HepG2 (cell line): ENCODE results near the gene COMMD2. TPM values are rescaled to one million over a fixed set of nuclear protein-coding genes. Genes with fewer than 3 reads are reported as not detected.

Experiments used
- ATAC-seq: fragments of 200-7000 bp; cut with Tn5 transposase; 3 replicates; pipeline ENCODE4 v1.9.1; 2020; ENCODE audit warnings: mild to moderate bottlenecking, moderate library complexity
- BruUV-seq: library from RNA; stranded (reverse); fragments of 400-500 nt; replicated peaks from 2 replicates; lab custom pipeline; 2021; lab: Mats Ljungman, UMichigan
- CTCF ChIA-PET: fragments of 300-600 bp; formaldehyde crosslinking; extraction: SDS; loops from one replicate; lab custom pipeline; 2021; ENCODE audit warnings: low total read pairs, inconsistent platforms, low intra/inter-chr PET ratio; lab: Yijun Ruan, JAX
- POLR2A ChIA-PET: fragments of 350-600 bp; sonication (Branson Sonifier 250); formaldehyde crosslinking; loops from one replicate; lab custom pipeline; 2020; ENCODE audit warnings: antibody characterized with exemption, inconsistent platforms; lab: Yijun Ruan, JAX
- DNase-seq: peaks from one replicate; pipeline ENCODE4 v3.0.0-alpha.2; 2015; ENCODE audit warnings: low spot score
- FAIRE-seq: peaks from 3 replicates; lab custom pipeline; 2011; peaks lifted over from hg19 to GRCh38; lab: Jason Lieb, UNC
- H2AFZ ChIP-seq: one replicate; pipeline ENCODE4 v1.6.1; 2011; ENCODE audit warnings: low read length, inconsistent platforms
- H3K27ac ChIP-seq: fragments of 300-600 bp; 3 replicates; pipeline ENCODE4 v1.8.0; 2011; ENCODE audit warnings: mixed run types, mild to moderate bottlenecking, mixed read lengths, low read length, inconsistent platforms; ENCODE audit not compliant: insufficient read depth; ENCODE audit errors: extremely low read length
- H3K27me3 ChIP-seq, 2 experiments: fragments of 200-600 bp in 1 of 2; 2 replicates in 1 of 2; 3 replicates in 1 of 2; pipeline versions ENCODE4 v1.6.0 to v1.8.0; 2011; ENCODE audit warnings: low read length in 2 of 2, mild to moderate bottlenecking in 2 of 2, moderate library complexity in 2 of 2, inconsistent platforms in 1 of 2; ENCODE audit not compliant: insufficient read depth in 2 of 2, control insufficient read depth in 1 of 2
- H3K36me3 ChIP-seq, 2 experiments: fragments of 200-600 bp in 1 of 2; replicated peaks in 1 of 2; 2 replicates in 1 of 2; 3 replicates in 1 of 2; pipeline versions ENCODE4 v1.5.1 to v1.8.0; 2011; ENCODE audit warnings: low read length in 2 of 2, inconsistent platforms in 1 of 2; ENCODE audit not compliant: insufficient read depth in 2 of 2, control insufficient read depth in 1 of 2
- H3K4me1 ChIP-seq: 2 replicates; pipeline ENCODE4 v1.5.1; 2012; ENCODE audit warnings: low read length, inconsistent platforms; ENCODE audit not compliant: insufficient read depth
- H3K4me2 ChIP-seq: 2 replicates; pipeline ENCODE4 v1.6.0; 2011; ENCODE audit warnings: low read depth, low read length, inconsistent platforms
- H3K4me3 ChIP-seq, 3 experiments: fragments of 200-600 bp in 1 of 3; sonication (generic), shearing (Covaris generic) in 1 of 3; replicated peaks in 1 of 3; 2 replicates each; pipeline ENCODE4 v1.5.1; 2011 to 2016; ENCODE audit warnings: low read length in 3 of 3, inconsistent platforms in 2 of 3, low read depth in 2 of 3, mild to moderate bottlenecking in 2 of 3, control low read depth in 1 of 3, mixed read lengths in 1 of 3; ENCODE audit not compliant: insufficient read depth in 1 of 3
- H3K79me2 ChIP-seq: one replicate; pipeline ENCODE4 v1.6.1; 2011; ENCODE audit warnings: low read length, inconsistent platforms; ENCODE audit not compliant: insufficient read depth
- H3K9ac ChIP-seq: 2 replicates; pipeline ENCODE4 v1.6.0; 2011; ENCODE audit warnings: mild to moderate bottlenecking, low read depth, low read length, inconsistent platforms; ENCODE audit not compliant: insufficient read depth
- H3K9me3 ChIP-seq: 2 replicates; pipeline ENCODE4 v1.5.1; 2012; ENCODE audit warnings: mild to moderate bottlenecking, low read length
- H4K20me1 ChIP-seq: 2 replicates; pipeline ENCODE4 v1.6.0; 2011; ENCODE audit warnings: inconsistent platforms, mild to moderate bottlenecking, low read length, moderate library complexity; ENCODE audit not compliant: insufficient read depth
- CSRNP2 ChIP-seq: sonication (generic); formaldehyde crosslinking; conservative IDR thresholded peaks from 2 replicates; pipeline ENCODE4 v1.8.0; 2022; ENCODE audit warnings: low read depth, missing genetic modification reagents
- GFI1 ChIP-seq: sonication (generic); formaldehyde crosslinking; IDR thresholded peaks from 2 replicates; pipeline ENCODE4 v1.5.0; 2020; ENCODE audit warnings: missing genetic modification reagents, mild to moderate bottlenecking, borderline replicate concordance
- HCFC1 ChIP-seq: fragments of 150-350 bp; IDR thresholded peaks from 2 replicates; pipeline ENCODE4 v1.6.1; 2014; ENCODE audit warnings: low read depth, low read length
- HMGXB4 ChIP-seq, 2 experiments: sonication (generic) in 1 of 2; formaldehyde crosslinking in 1 of 2; IDR thresholded peaks; 2 replicates each; pipeline versions ENCODE4 v1.4.0 to v1.6.1; 2018 to 2020; ENCODE audit warnings: missing genetic modification reagents in 2 of 2, borderline replicate concordance in 1 of 2, low read depth in 1 of 2, mild to moderate bottlenecking in 1 of 2, missing biosample characterization in 1 of 2
- HNRNPUL1 ChIP-seq: fragments of 200-400 bp; formaldehyde crosslinking; IDR thresholded peaks from 2 replicates; pipeline ENCODE4 v1.6.1; 2017; ENCODE audit warnings: low read depth, mild to moderate bottlenecking, low read length, moderate library complexity
- KDM2A ChIP-seq: sonication (generic); formaldehyde crosslinking; IDR thresholded peaks from 2 replicates; pipeline ENCODE4 v1.4.0; 2020; ENCODE audit warnings: low read depth, missing genetic modification reagents, borderline replicate concordance
- MXD1 ChIP-seq: sonication (generic); formaldehyde crosslinking; IDR thresholded peaks from 2 replicates; pipeline ENCODE4 v1.4.0; 2020; ENCODE audit warnings: mild to moderate bottlenecking, missing genetic modification reagents
- PLRG1 ChIP-seq: fragments of 450-650 bp; conservative IDR thresholded peaks from 2 replicates; pipeline ENCODE4 v1.6.1; 2016
- PRMT3 ChIP-seq: sonication (generic); formaldehyde crosslinking; IDR thresholded peaks from 2 replicates; pipeline ENCODE4 v1.8.1; 2022; ENCODE audit warnings: low read depth, mild to moderate bottlenecking, moderate library complexity, missing genetic modification reagents, borderline replicate concordance
- TAF1 ChIP-seq: sonication (generic); formaldehyde crosslinking; IDR thresholded peaks from 2 replicates; pipeline ENCODE4 v1.4.0; 2020; ENCODE audit warnings: missing genetic modification reagents
- ZBTB8A ChIP-seq: sonication (generic); formaldehyde crosslinking; IDR thresholded peaks from 2 replicates; pipeline ENCODE4 v1.4.0; 2020; ENCODE audit warnings: mild to moderate bottlenecking, low read depth, missing genetic modification reagents, borderline replicate concordance
- ZNF441 ChIP-seq: sonication (generic); formaldehyde crosslinking; IDR thresholded peaks from 2 replicates; pipeline ENCODE4 v1.7.0; 2021; ENCODE audit warnings: missing genetic modification reagents, borderline replicate concordance
- ZNF703 ChIP-seq: sonication (generic); formaldehyde crosslinking; IDR thresholded peaks from 2 replicates; pipeline ENCODE4 v1.5.1; 2020; ENCODE audit warnings: missing genetic modification reagents, mild to moderate bottlenecking, moderate library complexity, borderline replicate concordance
- ZNF781 ChIP-seq: sonication (generic); formaldehyde crosslinking; IDR thresholded peaks from 2 replicates; pipeline ENCODE4 v1.5.1; 2020; ENCODE audit warnings: borderline replicate concordance, mild to moderate bottlenecking, missing genetic modification reagents; ENCODE audit errors: not compliant biosample characterization
- ZSCAN25 ChIP-seq: sonication (generic); formaldehyde crosslinking; IDR thresholded peaks from 2 replicates; pipeline ENCODE4 v1.8.0; 2022; ENCODE audit warnings: mild to moderate bottlenecking, missing genetic modification reagents
- WGBS: methylation state at CpG from one replicate; pipeline ENCODE4 v1.1.6; 2017; ENCODE audit warnings: low lambda C conversion rate; 5-methylcytosine and 5-hydroxymethylcytosine counted together
- in situ Hi-C: cut with HindIII; loops from 2 replicates; pipeline ENCODE4 v1.10.0; 2017; ENCODE audit warnings: low pct_unique_long_range_greater_than_20kb; ENCODE audit not compliant: extremely low pct_ligation_motif_present
- intact Hi-C: fragments of 100-400 bp; cut with micrococcal nuclease; formaldehyde crosslinking; loops from one replicate; pipeline ENCODE4 v1.10.0; 2022; ENCODE audit not compliant: unreplicated experiment
- polyA plus RNA-seq, 8 experiments: library from polyadenylated mRNA; depleted of rRNA in 3 of 8; stranded (reverse) in 7 of 8; unstranded in 1 of 8; fragments of >200 nt; fragmentation: Illumina TruSeq in 4 of 8; extraction: Trizol in 4 of 8; gene quantifications; 2 replicates each; pipeline versions ENCODE4 v1.2.1 to v1.2.3, GENCODE V29; 2011 to 2016; ENCODE audit warnings: low read depth in 4 of 8, missing spikeins in 1 of 8, mixed read lengths in 1 of 8; ENCODE audit not compliant: insufficient read depth in 1 of 8
- total RNA-seq, 5 experiments: library from RNA; depleted of rRNA; stranded (reverse); fragments of >200 nt; fragmentation: Illumina TruSeq; extraction: Trizol; gene quantifications; 2 replicates each; pipeline ENCODE4 v1.2.3, GENCODE V29; 2016; ENCODE audit warnings: low read depth in 1 of 5

Gene COMMD2
- total and polyA plus RNA-seq, 2 of the 13 experiments (the other 11 are each of a cell fraction or from before 2014, with no cell fraction given) = 33.0 to 57.6 TPM

DNA sequence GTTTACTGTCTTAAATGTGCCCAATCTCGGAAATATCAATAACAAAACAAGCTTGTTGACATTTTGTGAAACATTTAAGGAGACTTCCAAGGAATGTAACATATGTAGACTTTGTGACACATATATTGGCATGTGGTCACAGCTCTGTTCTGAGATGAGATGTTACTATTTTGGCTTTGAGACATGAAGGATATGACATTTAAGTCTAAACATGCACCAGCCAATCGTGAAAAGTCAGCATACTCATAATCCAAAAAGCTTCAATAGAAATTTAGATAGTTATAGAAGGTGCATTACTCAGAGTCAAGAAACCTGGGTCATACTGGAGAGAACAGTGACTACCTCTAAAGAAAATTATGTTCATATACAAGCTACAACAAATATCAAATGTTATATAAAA, 13.4 kb downstream of the COMMD2 start:
- ChIA-PET POLR2A (no interaction called here), CTCF (no interaction called here)
- FAIRE-seq = no peak

DNA sequence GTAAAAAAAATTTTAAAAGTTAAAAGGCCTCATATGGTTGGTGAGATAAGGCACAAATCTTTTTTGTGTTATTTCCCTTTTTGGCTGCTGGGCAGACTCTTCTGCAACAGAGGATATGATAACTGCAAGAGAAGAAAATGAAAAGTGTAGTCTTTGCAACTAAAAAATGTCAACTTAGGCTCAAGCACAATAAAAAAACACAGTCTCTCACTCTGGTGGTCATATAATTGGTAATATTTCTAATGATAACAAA, 15.4 kb downstream of the COMMD2 start:
- Histone ChIP-seq H3K36me3 (peaks cover 0 to 1% of the 10 kb centered on the region in 2 experiments; a peak in 1 of 5 replicates), H3K4me1 (peaks cover 26% of the 10 kb centered on the region), H2AFZ (no peak overlapping the region), H3K9me3 (no peaks in the 10 kb centered on the region), H3K27ac (no peak overlapping the region), H4K20me1 (no peaks in the 10 kb centered on the region), H3K4me2 (no peak overlapping the region), H3K79me2 (no peaks in the 10 kb centered on the region), H3K9ac (no peak overlapping the region), H3K27me3 (no peaks in the 10 kb centered on the region), H3K4me3 (no peak overlapping the region)
- BruUV-seq = no TSS peak
- no peak for DNase-seq
- in situ Hi-C loops = no loop called here
- ChIA-PET POLR2A (no interaction called here), CTCF (no interaction called here)
- intact Hi-C loops = no loop called here
- FAIRE-seq = no peak
- ATAC-seq = no peak
- TF ChIP-seq GFI1 = no peak
- TF ChIP-seq PLRG1 = no peak
- TF ChIP-seq HNRNPUL1 = no peak
- no peak for TF ChIP-seq KDM2A (CRISPR knock-in tag)
- TF ChIP-seq PRMT3 (CRISPR knock-in tag) = no peak
- no peak for TF ChIP-seq HCFC1
- no peak for TF ChIP-seq ZBTB8A
- no peak for TF ChIP-seq MXD1 (CRISPR knock-in tag)
- no peak for TF ChIP-seq HMGXB4 (CRISPR knock-in tag; IDR thresholded peaks at IDR 0.05; ENCODE audit: borderline replicate concordance in 1 of 2, low read depth in 1 of 2)
- no peak for TF ChIP-seq ZNF703
- no peak for TF ChIP-seq ZNF441
- TF ChIP-seq TAF1 = no peak
- no peak for TF ChIP-seq ZNF781 (CRISPR knock-in tag)

More for the DNA sequence above, 13.4 kb downstream of the COMMD2 start:
- WGBS = 94% methylated on average over 2 of the region's 2 CpGs
- H4K20me1 ChIP-seq = no peaks in the 10 kb centered on the region
- TF ChIP-seq ZSCAN25 (CRISPR knock-in tag) (no peak), CSRNP2 (CRISPR knock-in tag) (no peak)
- H3K27me3 ChIP-seq = no peaks in the 10 kb centered on the region
- intact Hi-C loops = no loop called here
- H3K9me3 ChIP-seq = no peaks in the 10 kb centered on the region
- peak overlapping the region; percentile 8 for H3K27ac ChIP-seq
- no peak for DNase-seq
- ATAC-seq = no peak
- H3K4me1 ChIP-seq = peaks cover 26% of the 10 kb centered on the region
- H3K4me2 ChIP-seq = no peak overlapping the region
- BruUV-seq = no TSS peak
- no peak overlapping the region for H2AFZ ChIP-seq
- no peak overlapping the region for H3K9ac ChIP-seq
- no peaks in the 10 kb centered on the region for H3K79me2 ChIP-seq
- peaks cover 0 to 1% of the 10 kb centered on the region in 2 experiments; a peak in 2 of 5 replicates for H3K36me3 ChIP-seq
- H3K4me3 ChIP-seq = no peak overlapping the region
- in situ Hi-C loops = no loop called here
